ENCODE measurements around the gene MMP11. TPM values are rescaled to one million over a fixed set of nuclear protein-coding genes. Genes with fewer than 3 reads are reported as not detected.

MMP11 gene
- total RNA-seq, 1 donor from 2014 or later: 1.9 TPM

DNA sequence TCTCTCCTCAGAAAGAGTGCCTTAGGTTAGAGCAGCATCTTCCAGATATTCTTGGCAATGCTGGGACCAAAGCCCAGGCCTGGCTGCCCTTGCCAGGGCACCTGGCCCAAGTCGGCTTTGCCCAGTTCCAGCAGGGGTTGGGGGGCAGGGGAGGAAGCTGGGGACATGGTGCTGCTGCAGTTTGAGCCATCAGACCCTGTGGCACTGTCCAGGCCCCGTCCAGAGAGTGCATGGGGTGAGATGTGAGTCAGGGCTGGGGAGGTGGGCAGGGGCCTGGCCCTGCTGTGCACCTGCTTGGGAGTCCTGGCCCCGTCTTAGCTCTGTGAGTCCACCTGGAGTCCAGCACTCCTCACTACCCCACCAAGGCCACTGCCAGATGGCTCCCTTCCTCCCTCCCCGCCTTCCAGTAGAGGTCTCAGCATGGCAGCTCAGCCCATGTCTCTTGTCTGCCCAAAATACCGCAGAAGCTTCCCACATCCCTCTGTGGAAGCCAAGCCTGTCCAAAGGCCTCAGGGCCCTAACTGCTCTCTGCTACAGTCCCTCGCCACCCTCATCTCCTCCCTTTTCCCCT, 49.5 kb downstream of the MMP11 start:
- intact Hi-C loops (cut with DNase I): no loop called here
- H3K27me3 ChIP-seq: no peaks in the 10 kb centered on the region
- no peak for TF ChIP-seq CTCF (IDR thresholded peaks at IDR 0.05)
- H3K9me3 ChIP-seq: no peaks in the 10 kb centered on the region
- no peak overlapping the region for H3K27ac ChIP-seq
- no peak for ATAC-seq
- peaks cover 99% of the 10 kb centered on the region for H3K36me3 ChIP-seq
- H3K4me3 ChIP-seq: no peak overlapping the region
- H3K4me1 ChIP-seq: no peaks in the 10 kb centered on the region
- DNase-seq: no peak

DNA sequence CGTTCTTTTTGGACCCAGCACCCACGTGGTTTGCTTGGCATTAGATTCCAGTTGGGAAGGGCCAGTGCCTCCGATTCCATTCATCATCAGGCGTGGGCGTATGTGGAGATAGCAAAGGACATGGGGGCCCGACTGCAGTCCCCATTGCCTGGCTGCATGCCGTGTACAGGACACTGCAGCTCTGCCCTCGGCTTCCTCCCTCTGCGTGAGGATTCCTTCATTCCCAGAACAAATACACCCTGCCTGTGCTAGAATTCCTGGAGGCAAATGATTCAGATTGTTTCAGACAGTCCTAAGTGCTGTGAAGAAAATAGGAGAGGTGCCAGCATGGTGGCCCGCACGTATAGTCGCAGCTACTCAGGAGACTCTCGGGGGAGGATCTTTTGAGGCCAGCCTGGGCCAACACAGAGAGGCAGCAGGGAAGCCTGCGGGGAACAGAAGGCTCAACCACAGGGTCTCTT, 50.7 kb downstream of the MMP11 start:
- Histone ChIP-seq H3K4me3 (no peak overlapping the region), H3K9me3 (no peaks in the 10 kb centered on the region), H3K4me1 (no peaks in the 10 kb centered on the region), H3K27ac (no peak overlapping the region), H3K36me3 (peaks cover 99% of the 10 kb centered on the region), H3K27me3 (no peaks in the 10 kb centered on the region)
- ATAC-seq: no peak
- TF ChIP-seq CTCF (IDR thresholded peaks at IDR 0.05): no peak
- intact Hi-C loops (cut with DNase I): no loop called here
- no peak for DNase-seq

DNA sequence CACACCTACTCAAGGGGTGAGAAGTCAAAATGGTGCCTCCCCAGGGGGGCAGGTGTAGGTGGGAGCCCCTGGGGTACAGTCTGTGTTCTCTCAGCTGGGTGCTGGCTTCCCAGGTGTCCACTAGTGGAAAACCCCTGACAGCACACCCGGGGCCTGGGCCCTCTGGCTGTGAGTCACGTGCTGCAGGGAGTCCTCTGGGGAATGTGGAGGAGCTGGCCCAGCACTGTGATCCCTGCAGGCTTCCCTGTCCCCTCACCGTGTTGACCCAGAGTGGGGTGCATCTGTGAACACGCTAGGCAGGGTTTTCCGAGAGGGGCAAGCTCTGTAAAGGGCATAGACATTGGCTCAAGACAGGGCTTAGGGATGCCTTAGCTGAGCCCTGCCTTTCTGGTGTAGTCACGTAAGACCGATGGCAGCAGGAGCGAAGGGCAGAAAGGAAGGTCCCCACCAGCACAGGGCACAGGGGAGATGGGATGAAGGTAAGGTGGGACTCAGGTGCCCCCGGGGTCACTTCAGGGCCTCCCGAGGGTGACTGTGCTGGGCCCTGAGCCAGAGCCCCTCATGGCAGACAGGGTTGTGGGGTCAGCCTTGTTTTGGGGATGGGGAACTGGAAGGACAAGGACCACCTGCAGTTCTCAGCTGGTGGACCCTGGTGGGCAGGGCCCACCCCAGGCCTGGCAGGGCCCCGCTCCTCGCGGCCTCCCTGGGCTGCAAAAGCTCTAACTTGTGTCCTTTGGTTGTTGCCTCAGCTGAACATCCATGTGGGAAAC, 52.0 kb downstream of the MMP11 start:
- intact Hi-C loops (cut with DNase I): no loop called here
- H3K27ac ChIP-seq: no peak overlapping the region

GRCh38 chr22:23825246-23825905, 52.7 kb downstream of the MMP11 start:
- DNase-seq: no peak
- peaks cover 85% of the 10 kb centered on the region for H3K36me3 ChIP-seq

More for the DNA sequence above, 52.0 kb downstream of the MMP11 start:
- no peaks in the 10 kb centered on the region for H3K27me3 ChIP-seq
- H3K9me3 ChIP-seq: no peaks in the 10 kb centered on the region
- ATAC-seq: no peak
- no peaks in the 10 kb centered on the region for H3K4me1 ChIP-seq
- H3K36me3 ChIP-seq: peaks cover 88% of the 10 kb centered on the region
- H3K4me3 ChIP-seq: no peak overlapping the region
- DNase-seq: no peak
- no peak for TF ChIP-seq CTCF (IDR thresholded peaks at IDR 0.05)

More at GRCh38 chr22:23825246-23825905, 52.7 kb downstream of the MMP11 start:
- intact Hi-C loops (cut with DNase I): no loop called here
- no peaks in the 10 kb centered on the region for H3K4me1 ChIP-seq
- no peak for TF ChIP-seq CTCF (IDR thresholded peaks at IDR 0.05)
- no peaks in the 10 kb centered on the region for H3K27me3 ChIP-seq
- no peak overlapping the region for H3K4me3 ChIP-seq
- no peak overlapping the region for H3K27ac ChIP-seq
- no peak for ATAC-seq
- no peaks in the 10 kb centered on the region for H3K9me3 ChIP-seq

All from upper lobe of right lung (tissue), 1 donor.